Measurements from ENCODE around the gene ABCA8. TPM values are rescaled to one million over a fixed set of nuclear protein-coding genes. Genes with fewer than 3 reads are reported as not detected.

ABCA8 gene
- polyA plus RNA-seq, 2 of the 4 experiments (the other 2 are of a cell fraction): 0.26 to 0.34 TPM

GRCh38 chr17:68853439-68853838, 101.8 kb downstream of the ABCA8 start:
- Histone ChIP-seq H3K4me1 (no peaks in the 10 kb centered on the region), H3K9me3 (0 out of 3 replicates have a peak, but pooled peaks cover 4% of the 10 kb centered on the region), H3K4me2 (no peak overlapping the region), H3K4me3 (no peak overlapping the region), H3K27ac (no peak overlapping the region)
- ChIA-PET CTCF (interaction anchor here (1.2 kb wide), 1 partner anchor 20 kb away, joined by 3 read pairs; no protein-coding TSS in a partner anchor), POLR2A (no interaction called here)
- FAIRE-seq: no peak
- no peak for ATAC-seq
- no peak for DNase-seq (ENCODE audit: low read depth in 1 of 2, low spot score in 1 of 2)
- TF ChIP-seq HOXB13 (CRISPR knock-in tag; IDR thresholded peaks at IDR 0.05; ENCODE audit: low read depth) (no peak), ZC3H11A (IDR thresholded peaks at IDR 0.05) (no peak), TP53 (CRISPR knock-in tag; IDR thresholded peaks at IDR 0.05) (no peak), CBX8 (IDR thresholded peaks at IDR 0.05) (no peak), ZSCAN20 (CRISPR knock-in tag; IDR thresholded peaks at IDR 0.05) (no peak), ESRRA (IDR thresholded peaks at IDR 0.05; ENCODE audit: borderline replicate concordance, low read length) (no peak), KDM5A (IDR thresholded peaks at IDR 0.05) (no peak), CEBPB (IDR thresholded peaks at IDR 0.05) (no peak), HOXB5 (CRISPR knock-in tag; IDR thresholded peaks at IDR 0.05) (no peak), HOXA7 (CRISPR knock-in tag; IDR thresholded peaks at IDR 0.05) (no peak), HMGXB4 (CRISPR knock-in tag; IDR thresholded peaks at IDR 0.05; ENCODE audit: borderline replicate concordance) (no peak), KDM1A (IDR thresholded peaks at IDR 0.05; ENCODE audit: low read depth) (no peak), SREBF2 (IDR thresholded peaks at IDR 0.05) (no peak), MAFK (IDR thresholded peaks at IDR 0.05; ENCODE audit: partially characterized antibody) (no peak), ELK1 (IDR thresholded peaks at IDR 0.05; ENCODE audit: low read depth, low read length) (no peak), POLR2AphosphoS2 (conservative IDR thresholded peaks at IDR 0.05; ENCODE audit: low read length) (no peak)
- TF ChIP-seq, protein P1, sequence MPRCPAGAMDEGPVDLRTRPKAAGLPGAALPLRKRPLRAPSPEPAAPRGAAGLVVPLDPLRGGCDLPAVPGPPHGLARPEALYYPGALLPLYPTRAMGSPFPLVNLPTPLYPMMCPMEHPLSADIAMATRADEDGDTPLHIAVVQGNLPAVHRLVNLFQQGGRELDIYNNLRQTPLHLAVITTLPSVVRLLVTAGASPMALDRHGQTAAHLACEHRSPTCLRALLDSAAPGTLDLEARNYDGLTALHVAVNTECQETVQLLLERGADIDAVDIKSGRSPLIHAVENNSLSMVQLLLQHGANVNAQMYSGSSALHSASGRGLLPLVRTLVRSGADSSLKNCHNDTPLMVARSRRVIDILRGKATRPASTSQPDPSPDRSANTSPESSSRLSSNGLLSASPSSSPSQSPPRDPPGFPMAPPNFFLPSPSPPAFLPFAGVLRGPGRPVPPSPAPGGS (IDR thresholded peaks at IDR 0.05): no peak
- WGBS (ENCODE audit: missing lambda C conversion rate): 9% methylated on average over 4 of the region's 4 CpGs

DNA sequence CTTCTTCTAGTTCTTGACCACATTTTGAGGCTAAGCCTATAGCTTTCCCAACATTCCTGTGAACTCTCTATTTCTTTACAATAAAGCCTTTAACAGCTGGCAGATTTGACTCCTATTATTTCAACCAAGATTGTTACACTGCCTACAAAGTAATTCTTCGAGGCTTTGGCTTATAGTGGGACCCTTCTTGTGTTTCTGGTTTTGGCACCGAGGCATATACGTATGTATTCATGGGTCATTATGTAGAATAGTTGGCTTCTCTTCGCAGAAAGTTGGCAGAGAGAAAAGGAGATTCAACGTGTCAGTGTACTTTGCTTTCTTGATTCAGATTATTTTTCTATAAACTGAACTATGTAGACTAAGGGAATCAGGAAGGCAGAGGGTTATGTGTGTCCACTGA, 102.2 kb downstream of the ABCA8 start:
- DNase-seq (ENCODE audit: low read depth in 1 of 2, low spot score in 1 of 2) (no peak), ATAC-seq (no peak), FAIRE-seq (no peak)
- Histone ChIP-seq H3K4me2 (no peak overlapping the region), H3K9me3 (0 out of 3 replicates have a peak, but pooled peaks cover 4% of the 10 kb centered on the region), H3K4me3 (no peak overlapping the region), H3K4me1 (no peaks in the 10 kb centered on the region), H3K27ac (no peak overlapping the region)
- POLR2A ChIA-PET: no interaction called here
- 10% methylated on average over 5 of the region's 5 CpGs for WGBS (ENCODE audit: missing lambda C conversion rate)
- CTCF ChIA-PET: interaction anchor here (0.6 to 1.2 kb wide), 2 partner anchors 20 to 383 kb away, joined by 3 to 4 read pairs; no protein-coding TSS in a partner anchor
- TF ChIP-seq ESRRA (IDR thresholded peaks at IDR 0.05; ENCODE audit: borderline replicate concordance, low read length) (no peak), ATOH8 (CRISPR knock-in tag; IDR thresholded peaks at IDR 0.05; ENCODE audit: low read depth) (no peak), FOSL2 (IDR thresholded peaks at IDR 0.05) (no peak), FOSL2 (CRISPR knock-in tag; IDR thresholded peaks at IDR 0.05) (no peak), EP300 (IDR thresholded peaks at IDR 0.05) (no peak), CBX8 (IDR thresholded peaks at IDR 0.05) (no peak), CHD2 (IDR thresholded peaks at IDR 0.05; ENCODE audit: low read length, partially characterized antibody) (no peak), JUN (IDR thresholded peaks at IDR 0.05) (no peak), BHLHE40 (IDR thresholded peaks at IDR 0.05; ENCODE audit: low read depth, low read length) (no peak), POLR2A (IDR thresholded peaks at IDR 0.05; ENCODE audit: low read length) (no peak)
- TF ChIP-seq, protein P2, sequence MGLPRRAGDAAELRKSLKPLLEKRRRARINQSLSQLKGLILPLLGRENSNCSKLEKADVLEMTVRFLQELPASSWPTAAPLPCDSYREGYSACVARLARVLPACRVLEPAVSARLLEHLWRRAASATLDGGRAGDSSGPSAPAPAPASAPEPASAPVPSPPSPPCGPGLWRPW (IDR thresholded peaks at IDR 0.05): no peak
- TF ChIP-seq, protein P3, sequence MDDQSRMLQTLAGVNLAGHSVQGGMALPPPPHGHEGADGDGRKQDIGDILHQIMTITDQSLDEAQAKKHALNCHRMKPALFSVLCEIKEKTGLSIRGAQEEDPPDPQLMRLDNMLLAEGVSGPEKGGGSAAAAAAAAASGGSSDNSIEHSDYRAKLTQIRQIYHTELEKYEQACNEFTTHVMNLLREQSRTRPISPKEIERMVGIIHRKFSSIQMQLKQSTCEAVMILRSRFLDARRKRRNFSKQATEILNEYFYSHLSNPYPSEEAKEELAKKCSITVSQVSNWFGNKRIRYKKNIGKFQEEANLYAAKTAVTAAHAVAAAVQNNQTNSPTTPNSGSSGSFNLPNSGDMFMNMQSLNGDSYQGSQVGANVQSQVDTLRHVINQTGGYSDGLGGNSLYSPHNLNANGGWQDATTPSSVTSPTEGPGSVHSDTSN (IDR thresholded peaks at IDR 0.05): no peak
